AG04450 (cell line): ENCODE data around the gene CDK14. TPM values are rescaled to one million over a fixed set of nuclear protein-coding genes. Genes with fewer than 3 reads are reported as not detected.

Experiments
- CTCF ChIA-PET: fragments of 300-600, 350-600 bp; formaldehyde crosslinking; extraction: SDS; loops from one replicate; lab custom pipeline; 2022; ENCODE audit warnings: antibody characterized with exemption, inconsistent platforms; lab: Charles Lee
- POLR2A ChIA-PET: fragments of 350-600 bp; formaldehyde crosslinking; extraction: SDS; loops from one replicate; lab custom pipeline; 2021; ENCODE audit warnings: antibody characterized with exemption, inconsistent platforms; lab: Yijun Ruan, JAX
- DNase-seq: peaks from one replicate; pipeline ENCODE4 v3.0.0-alpha.2; 2011; ENCODE audit warnings: low read depth, low spot score
- H3K27ac ChIP-seq: one replicate; pipeline ENCODE4 v1.5.1; 2012; ENCODE audit warnings: low read depth, low read length, control low read depth
- H3K27me3 ChIP-seq: one replicate; pipeline ENCODE4 v1.6.0; 2012; ENCODE audit warnings: low read length; ENCODE audit not compliant: control insufficient read depth, insufficient read depth
- H3K4me3 ChIP-seq: 2 replicates; pipeline ENCODE4 v1.5.1; 2011; ENCODE audit warnings: mild to moderate bottlenecking, low read depth, low read length, control low read depth
- H3K9me3 ChIP-seq: 2 replicates; pipeline ENCODE4 v1.5.1; 2012; ENCODE audit warnings: low read length; ENCODE audit not compliant: control insufficient read depth, insufficient read depth
- CTCF ChIP-seq: IDR thresholded peaks from 2 replicates; pipeline ENCODE4 v1.5.1; 2011; ENCODE audit warnings: low read depth, low read length, control low read depth, inconsistent platforms
- polyA minus RNA-seq: library from RNA; depleted of rRNA, polyadenylated mRNA; stranded (reverse); fragments of >200 nt; gene quantifications from 2 replicates; pipeline ENCODE4 v1.2.3, GENCODE V29; 2011; rRNA and poly(A)+ RNA removed
- polyA plus RNA-seq: library from polyadenylated mRNA; depleted of rRNA; stranded (reverse); fragments of >200 nt; gene quantifications from 2 replicates; pipeline ENCODE4 v1.2.3, GENCODE V29; 2011; rRNA removed

The CDK14 gene
- polyA plus RNA-seq (24.6 and 28.4 TPM in 2 replicates), polyA minus RNA-seq (52.7 and 76.2 TPM in 2 replicates)

- Histone ChIP-seq H3K9me3 (peaks cover 2% of the 10 kb centered on the region; the same call in 1 of the 2 replicates), H3K27me3 (no peaks in the 10 kb centered on the region), H3K27ac (peak within 1 kb of the TSS; percentile 72), H3K4me3 (peak within 1 kb of the TSS; percentile 79)
- ChIA-PET CTCF (interaction anchor here (0.5 to 4.0 kb wide), 18 partner anchors 10 to 1990 kb away, joined by 3 to 17 read pairs (median 3); no protein-coding TSS in a partner anchor), POLR2A (interaction anchor here (1.4 kb wide), 1 partner anchor 97 kb away, joined by 5 read pairs; no protein-coding TSS in a partner anchor)
- no peak for DNase-seq
- TF ChIP-seq CTCF = peak; percentile 46
Measured at GRCh38 chr7:90595801-90596670, at the start of gene CDK14. Gene CDK14 (plus strand): TSS chr7:90596321. CDS start chr7:90596628, 307 bp downstream.

GRCh38 chr7:90551036-90551435, 45.1 kb upstream of the CDK14 start:
- no peak for TF ChIP-seq CTCF
- Histone ChIP-seq H3K27me3 (no peaks in the 10 kb centered on the region), H3K9me3 (no peaks in the 10 kb centered on the region), H3K4me3 (no peak overlapping the region), H3K27ac (no peak overlapping the region)
- CTCF ChIA-PET = interaction anchor here (1.2 to 2.2 kb wide), 2 partner anchors 483 to 1233 kb away, joined by 3 to 9 read pairs; no protein-coding TSS in a partner anchor
- DNase-seq = no peak
- POLR2A ChIA-PET = no interaction called here

- ChIA-PET POLR2A (no interaction called here), CTCF (interaction anchor here (0.7 to 3.3 kb wide), 3 partner anchors 124 to 1231 kb away, joined by 3 to 12 read pairs (median 3); no protein-coding TSS in a partner anchor)
- H3K9me3 ChIP-seq = no peaks in the 10 kb centered on the region
- H3K27ac ChIP-seq = no peak overlapping the region
- peak; percentile 34; the same call in 1 of the 2 replicates for TF ChIP-seq CTCF
- no peak for DNase-seq
- H3K4me3 ChIP-seq = no peak overlapping the region
- H3K27me3 ChIP-seq = no peaks in the 10 kb centered on the region
Measured at GRCh38 chr7:90552521-90552920, 43.6 kb upstream of the CDK14 start.

- ChIA-PET POLR2A (no interaction called here), CTCF (no interaction called here)
- Histone ChIP-seq H3K27me3 (no peaks in the 10 kb centered on the region), H3K9me3 (no peaks in the 10 kb centered on the region), H3K27ac (no peak overlapping the region), H3K4me3 (no peak overlapping the region)
- no peak for DNase-seq
- TF ChIP-seq CTCF = no peak
Measured at GRCh38 chr7:90560730-90561129, 35.4 kb upstream of the CDK14 start.

GRCh38 chr7:90563286-90563685, 32.8 kb upstream of the CDK14 start:
- no peaks in the 10 kb centered on the region for H3K27me3 ChIP-seq
- ChIA-PET POLR2A (no interaction called here), CTCF (no interaction called here)
- no peak for TF ChIP-seq CTCF
- no peaks in the 10 kb centered on the region for H3K9me3 ChIP-seq
- DNase-seq = no peak
- H3K27ac ChIP-seq = no peak overlapping the region
- no peak overlapping the region for H3K4me3 ChIP-seq
